ENCODE measurements around the gene COL6A5. TPM values are rescaled to one million over a fixed set of nuclear protein-coding genes. Genes with fewer than 3 reads are reported as not detected.

Gene COL6A5
- total and polyA plus RNA-seq, 2 experiments from 2014 or later = 0.03 to 0.05 TPM

GRCh38 chr3:130312374-130312773, 33.1 kb upstream of the COL6A5 start:
- Mint-ChIP-seq H3K36me3 (ENCODE audit: low read depth) (no peaks in the 10 kb centered on the region), H3K4me3 (no peak overlapping the region), H3K9me3 (no peaks in the 10 kb centered on the region; the same call in 2 of the 3 replicates), H3K27me3 (ENCODE audit: insufficient read depth, low read depth, poor library complexity) (no peaks in the 10 kb centered on the region), H3K27ac (no peak overlapping the region), H3K4me1 (peaks cover 3% of the 10 kb centered on the region; the same call in 1 of the 3 replicates)
- H3K9me2 ChIP-seq (ENCODE audit: insufficient read depth) = no peaks in the 10 kb centered on the region
- DNase-seq (ENCODE audit: low spot score) (no peak), ATAC-seq (no peak)
- H3K4me1 ChIP-seq (ENCODE audit: insufficient read depth) = no peaks in the 10 kb centered on the region
- no peak overlapping the region for H3K4me2 ChIP-seq
- no peaks in the 10 kb centered on the region for H3K36me3 ChIP-seq (ENCODE audit: insufficient read depth)
- H3K27me3 ChIP-seq (ENCODE audit: insufficient read depth) = no peaks in the 10 kb centered on the region
- no peaks in the 10 kb centered on the region for H3F3A ChIP-seq (replicated peaks; ENCODE audit: low read depth)
- TF ChIP-seq CREB1 (CRISPR knock-in tag; IDR thresholded peaks at IDR 0.05; ENCODE audit: low read depth) (no peak), ZNF462 (CRISPR knock-in tag; IDR thresholded peaks at IDR 0.05) (no peak), NANOG (IDR thresholded peaks at IDR 0.05; ENCODE audit: borderline replicate concordance) (no peak), STAT1 (IDR thresholded peaks at IDR 0.05; ENCODE audit: unreplicated experiment) (no peak), JUNB (IDR thresholded peaks at IDR 0.05; ENCODE audit: unreplicated experiment) (no peak), EZH2phosphoT487 (IDR thresholded peaks at IDR 0.05; ENCODE audit: unreplicated experiment) (no peak)
- TF ChIP-seq, protein P1, sequence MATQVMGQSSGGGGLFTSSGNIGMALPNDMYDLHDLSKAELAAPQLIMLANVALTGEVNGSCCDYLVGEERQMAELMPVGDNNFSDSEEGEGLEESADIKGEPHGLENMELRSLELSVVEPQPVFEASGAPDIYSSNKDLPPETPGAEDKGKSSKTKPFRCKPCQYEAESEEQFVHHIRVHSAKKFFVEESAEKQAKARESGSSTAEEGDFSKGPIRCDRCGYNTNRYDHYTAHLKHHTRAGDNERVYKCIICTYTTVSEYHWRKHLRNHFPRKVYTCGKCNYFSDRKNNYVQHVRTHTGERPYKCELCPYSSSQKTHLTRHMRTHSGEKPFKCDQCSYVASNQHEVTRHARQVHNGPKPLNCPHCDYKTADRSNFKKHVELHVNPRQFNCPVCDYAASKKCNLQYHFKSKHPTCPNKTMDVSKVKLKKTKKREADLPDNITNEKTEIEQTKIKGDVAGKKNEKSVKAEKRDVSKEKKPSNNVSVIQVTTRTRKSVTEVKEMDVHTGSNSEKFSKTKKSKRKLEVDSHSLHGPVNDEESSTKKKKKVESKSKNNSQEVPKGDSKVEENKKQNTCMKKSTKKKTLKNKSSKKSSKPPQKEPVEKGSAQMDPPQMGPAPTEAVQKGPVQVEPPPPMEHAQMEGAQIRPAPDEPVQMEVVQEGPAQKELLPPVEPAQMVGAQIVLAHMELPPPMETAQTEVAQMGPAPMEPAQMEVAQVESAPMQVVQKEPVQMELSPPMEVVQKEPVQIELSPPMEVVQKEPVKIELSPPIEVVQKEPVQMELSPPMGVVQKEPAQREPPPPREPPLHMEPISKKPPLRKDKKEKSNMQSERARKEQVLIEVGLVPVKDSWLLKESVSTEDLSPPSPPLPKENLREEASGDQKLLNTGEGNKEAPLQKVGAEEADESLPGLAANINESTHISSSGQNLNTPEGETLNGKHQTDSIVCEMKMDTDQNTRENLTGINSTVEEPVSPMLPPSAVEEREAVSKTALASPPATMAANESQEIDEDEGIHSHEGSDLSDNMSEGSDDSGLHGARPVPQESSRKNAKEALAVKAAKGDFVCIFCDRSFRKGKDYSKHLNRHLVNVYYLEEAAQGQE (IDR thresholded peaks at IDR 0.05; ENCODE audit: unreplicated experiment) = no peak
- H3K79me2 ChIP-seq (replicated peaks; ENCODE audit: insufficient read depth) = no peaks in the 10 kb centered on the region
- no peak overlapping the region for H2AFZ ChIP-seq
- H4K20me1 ChIP-seq (replicated peaks; ENCODE audit: insufficient read depth) = no peaks in the 10 kb centered on the region
- no peak overlapping the region for H3K4me3 ChIP-seq
- no peak overlapping the region for H3K27ac ChIP-seq (ENCODE audit: low read depth)
